Naive B cell (primary cell): ENCODE results near the gene CPNE4. TPM values are rescaled to one million over a fixed set of nuclear protein-coding genes. Genes with fewer than 3 reads are reported as not detected.
"Not testable (repeated sequence)": the region's sequence is repeated elsewhere in the genome, so short reads cannot be mapped to it uniquely, and the experiment has no call there.

ENCODE experiments used
- ATAC-seq, 2 donors: fragments of 150-1000 bp; cut with Tn5 transposase; 2 replicates each; pipeline ENCODE4 v1.10.0; 2021; ENCODE audit warnings: low read depth in 2 of 2, mild to moderate bottlenecking in 2 of 2, moderate library complexity in 2 of 2
- DNase-seq: peaks from one replicate; pipeline ENCODE4 v3.0.0; 2022
- H3K27ac Mint-ChIP-seq, 6 donors: one replicate each; pipeline ENCODE4 v1.8.0; 2020 to 2022; ENCODE audit warnings: mild to moderate bottlenecking in 6 of 6, mixed read lengths in 6 of 6, moderate library complexity in 5 of 6, inconsistent platforms in 2 of 6
- H3K27me3 Mint-ChIP-seq, 3 donors: one replicate each; pipeline ENCODE4 v1.8.0; 2021 to 2022; ENCODE audit warnings: mixed read lengths in 3 of 3, mild to moderate bottlenecking in 1 of 3
- H3K36me3 Mint-ChIP-seq, 2 donors: one replicate each; pipeline ENCODE4 v1.8.0; 2020 to 2022; ENCODE audit warnings: mixed read lengths in 2 of 2, inconsistent platforms in 1 of 2, mild to moderate bottlenecking in 1 of 2
- H3K4me1 Mint-ChIP-seq, 3 donors: one replicate each; pipeline ENCODE4 v1.8.0; 2020 to 2022; ENCODE audit warnings: mixed read lengths in 3 of 3, inconsistent platforms in 1 of 3, mild to moderate bottlenecking in 1 of 3, moderate library complexity in 1 of 3
- H3K4me3 Mint-ChIP-seq, 8 donors: one replicate each; pipeline ENCODE4 v1.8.0; 2020 to 2022; ENCODE audit warnings: mild to moderate bottlenecking in 8 of 8, mixed read lengths in 8 of 8, moderate library complexity in 8 of 8, inconsistent platforms in 2 of 8
- H3K9me3 Mint-ChIP-seq, 7 donors: one replicate each; pipeline ENCODE4 v1.8.0; 2020 to 2022; ENCODE audit warnings: mixed read lengths in 7 of 7, mild to moderate bottlenecking in 5 of 7, inconsistent platforms in 2 of 7, moderate library complexity in 1 of 7
- polyA plus RNA-seq, 6 donors: library from polyadenylated mRNA; unstranded; fragments of 300-500 nt; fragmentation: Illumina TruSeq; gene quantifications; one replicate each; pipeline ENCODE4 v1.2.3, GENCODE V29; 2021; ENCODE audit warnings: low read depth in 6 of 6

CPNE4 gene
- polyA plus RNA-seq, 6 donors from 2014 or later = not detected

DNA sequence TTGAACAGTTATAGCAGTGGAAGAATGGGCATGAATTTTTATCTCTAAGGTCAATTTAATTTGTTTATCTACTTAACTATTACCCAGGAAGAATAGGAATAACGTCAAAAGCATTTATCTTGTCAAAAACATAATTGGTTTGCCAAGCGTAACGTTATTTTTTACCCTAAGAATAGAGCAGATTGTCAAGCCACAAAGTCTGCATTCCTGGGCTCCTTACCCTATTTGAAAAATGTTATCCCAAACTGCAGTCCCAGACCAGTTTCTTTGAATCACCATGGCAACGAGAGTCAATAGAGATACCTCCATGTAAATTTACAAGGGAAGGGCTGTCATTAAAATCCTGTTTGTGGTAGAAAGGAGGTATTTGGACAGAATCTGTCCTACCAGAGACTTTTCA, 61.1 kb downstream of the CPNE4 start:
- H3K27me3 Mint-ChIP-seq = no peaks in the 10 kb centered on the region
- no peak overlapping the region for H3K27ac Mint-ChIP-seq
- H3K4me3 Mint-ChIP-seq = no peak overlapping the region
- ATAC-seq (no peak), DNase-seq (no peak)
- no peaks in the 10 kb centered on the region for H3K4me1 Mint-ChIP-seq
- peaks cover 0 to 13% (median 3%) of the 10 kb centered on the region in 7 donors for H3K9me3 Mint-ChIP-seq
- no peaks in the 10 kb centered on the region for H3K36me3 Mint-ChIP-seq

DNA sequence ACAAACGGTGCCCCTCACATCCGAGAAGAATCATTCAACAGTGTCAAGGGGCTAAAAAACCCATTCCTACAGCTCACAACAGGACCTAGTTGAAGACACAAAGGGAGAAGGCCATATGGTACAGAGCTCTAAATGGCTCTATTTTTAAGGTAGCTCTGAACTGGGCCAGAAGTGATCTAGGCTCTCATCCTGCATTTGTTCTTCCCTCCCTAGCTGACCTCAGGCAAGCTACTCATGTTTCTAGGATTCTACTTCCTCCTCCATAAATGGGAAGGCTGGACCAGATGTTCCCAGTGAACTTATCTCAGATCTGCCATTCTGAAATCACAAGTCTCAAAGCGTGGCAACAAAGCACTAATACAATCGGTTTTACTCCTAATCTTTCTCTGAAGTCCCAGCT, 62.3 kb downstream of the CPNE4 start:
- H3K27ac Mint-ChIP-seq = no peak overlapping the region
- H3K4me1 Mint-ChIP-seq = no peaks in the 10 kb centered on the region
- no peaks in the 10 kb centered on the region for H3K36me3 Mint-ChIP-seq
- no peak for DNase-seq
- no peak overlapping the region for H3K4me3 Mint-ChIP-seq
- H3K9me3 Mint-ChIP-seq = peaks cover 0 to 9% (median 2%) of the 10 kb centered on the region in 7 donors
- H3K27me3 Mint-ChIP-seq = no peaks in the 10 kb centered on the region
- ATAC-seq = no peak

DNA sequence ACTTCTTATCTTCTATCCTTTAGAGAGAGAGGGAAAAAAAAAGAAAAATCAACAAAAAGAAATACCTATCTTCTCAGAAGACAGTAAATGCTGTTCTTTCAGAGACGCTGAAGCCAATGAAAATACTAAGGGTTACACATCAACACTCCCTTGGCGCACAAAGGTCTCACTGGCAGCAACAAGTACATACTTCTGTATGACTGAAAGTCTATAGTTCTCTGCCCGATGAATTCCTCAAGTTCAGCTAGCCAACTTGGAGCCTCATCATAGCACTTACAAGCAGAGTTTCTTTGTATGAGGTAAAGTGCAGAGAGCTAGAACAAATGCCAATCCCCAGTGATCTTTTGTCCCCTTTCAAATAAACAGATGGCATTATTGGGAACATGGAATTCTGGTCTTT, 62.7 kb downstream of the CPNE4 start:
- no peaks in the 10 kb centered on the region for H3K36me3 Mint-ChIP-seq
- no peak overlapping the region for H3K27ac Mint-ChIP-seq
- H3K4me1 Mint-ChIP-seq = no peaks in the 10 kb centered on the region
- ATAC-seq = no peak
- H3K4me3 Mint-ChIP-seq = no peak overlapping the region
- no peak for DNase-seq
- no peaks in the 10 kb centered on the region for H3K27me3 Mint-ChIP-seq
- H3K9me3 Mint-ChIP-seq = peaks cover 0 to 9% (median 1%) of the 10 kb centered on the region in 7 donors

DNA sequence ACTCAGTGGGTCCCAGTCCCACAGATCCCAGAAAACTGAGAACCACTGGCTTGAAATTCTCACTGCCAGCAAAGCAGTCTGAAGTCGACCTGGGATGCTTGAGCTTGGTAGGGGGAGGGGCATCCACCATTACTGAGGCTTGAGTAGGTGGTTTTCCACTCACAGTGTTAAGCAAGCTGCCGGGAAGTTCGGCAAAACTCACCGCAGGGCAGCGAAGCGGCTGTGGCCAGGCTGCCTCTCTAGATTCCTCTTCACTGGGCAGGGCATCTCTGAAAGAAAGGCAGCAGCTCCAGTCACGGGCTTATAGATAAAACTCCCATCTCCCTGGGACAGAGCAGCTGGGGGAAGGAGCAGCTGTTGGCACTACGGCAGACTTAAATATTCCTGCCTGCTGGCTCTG, 71.4 kb downstream of the CPNE4 start:
- H3K27ac Mint-ChIP-seq, H3K4me3 Mint-ChIP-seq, H3K27me3 Mint-ChIP-seq, H3K4me1 Mint-ChIP-seq, DNase-seq, H3K36me3 Mint-ChIP-seq, ATAC-seq: not testable (repeated sequence)
- H3K9me3 Mint-ChIP-seq = peaks cover 4 to 20% (median 13%) of the 10 kb centered on the region in 7 donors

DNA sequence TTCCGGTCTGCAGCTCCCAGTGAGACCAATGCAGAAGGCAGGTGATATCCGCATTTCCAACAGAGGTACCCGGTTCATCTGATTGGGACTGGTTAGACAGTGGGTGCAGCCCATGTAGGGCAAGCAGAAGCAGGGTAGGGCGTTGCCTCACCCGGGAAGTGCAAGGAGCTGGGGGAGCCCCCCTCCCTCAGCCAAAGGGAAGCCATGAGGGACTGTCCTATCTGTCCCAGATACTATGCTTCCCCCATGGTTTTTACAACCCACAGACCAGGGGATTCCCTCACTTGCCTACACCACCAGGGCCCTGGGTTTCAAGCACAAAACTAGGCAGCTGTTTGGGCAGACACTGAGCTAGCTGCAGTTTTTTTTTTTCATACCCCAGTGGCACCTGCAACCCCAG, 71.8 kb downstream of the CPNE4 start:
- Mint-ChIP-seq H3K27me3 (no peaks in the 10 kb centered on the region), H3K4me3 (no peak overlapping the region), H3K27ac (no peak overlapping the region), H3K36me3 (no peaks in the 10 kb centered on the region), H3K9me3 (peaks cover 4 to 19% (median 13%) of the 10 kb centered on the region in 7 donors), H3K4me1 (no peaks in the 10 kb centered on the region)
- ATAC-seq = no peak
- DNase-seq = no peak

DNA sequence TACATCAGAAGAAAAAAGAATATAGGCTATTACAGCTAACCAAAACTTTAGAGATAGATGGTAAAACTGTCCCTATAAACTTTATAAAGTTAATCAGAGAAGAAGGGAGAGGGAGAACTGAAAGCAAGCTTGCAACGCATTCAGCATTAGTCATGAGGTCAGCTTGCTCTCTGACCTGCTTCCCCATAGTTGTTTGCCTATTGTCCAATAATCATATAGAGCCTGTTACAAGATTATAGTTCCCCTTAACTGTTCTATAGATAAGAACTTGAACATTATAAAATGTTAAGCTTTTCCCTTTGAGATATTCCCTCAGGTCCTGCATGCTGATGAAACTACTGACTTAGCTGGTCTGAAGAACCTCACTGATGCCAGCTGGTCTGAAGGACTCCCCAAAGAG, 74.5 kb downstream of the CPNE4 start:
- H3K4me3 Mint-ChIP-seq = no peak overlapping the region
- DNase-seq (no peak), ATAC-seq (no peak)
- no peaks in the 10 kb centered on the region for H3K36me3 Mint-ChIP-seq
- H3K27me3 Mint-ChIP-seq = no peaks in the 10 kb centered on the region
- H3K4me1 Mint-ChIP-seq = no peaks in the 10 kb centered on the region
- peaks cover 0 to 4% (median 2%) of the 10 kb centered on the region in 7 donors for H3K9me3 Mint-ChIP-seq
- no peak overlapping the region for H3K27ac Mint-ChIP-seq

DNA sequence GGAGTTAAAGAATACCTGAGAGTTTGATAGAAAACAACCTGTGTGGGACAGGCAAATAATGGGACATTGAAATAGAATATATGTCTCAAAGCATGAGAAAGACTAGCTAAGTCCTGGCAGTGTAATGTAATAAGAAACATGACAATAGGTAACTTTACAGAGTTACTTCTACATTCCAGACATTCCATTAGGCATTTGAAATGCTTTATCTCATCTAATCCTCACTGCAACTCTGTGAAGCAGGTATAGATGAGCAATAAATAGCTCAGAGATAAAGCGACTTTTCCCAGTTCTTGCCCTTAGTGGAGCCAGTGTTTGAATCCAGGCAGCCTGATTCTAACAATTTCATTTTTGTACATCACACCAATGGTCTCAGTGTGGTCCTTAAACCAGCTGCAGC, 76.8 kb downstream of the CPNE4 start:
- Mint-ChIP-seq H3K4me3 (no peak overlapping the region), H3K9me3 (peaks cover 0 to 8% (median 3%) of the 10 kb centered on the region in 7 donors), H3K27ac (no peak overlapping the region), H3K4me1 (no peaks in the 10 kb centered on the region), H3K36me3 (no peaks in the 10 kb centered on the region), H3K27me3 (no peaks in the 10 kb centered on the region)
- DNase-seq = no peak
- no peak for ATAC-seq

DNA sequence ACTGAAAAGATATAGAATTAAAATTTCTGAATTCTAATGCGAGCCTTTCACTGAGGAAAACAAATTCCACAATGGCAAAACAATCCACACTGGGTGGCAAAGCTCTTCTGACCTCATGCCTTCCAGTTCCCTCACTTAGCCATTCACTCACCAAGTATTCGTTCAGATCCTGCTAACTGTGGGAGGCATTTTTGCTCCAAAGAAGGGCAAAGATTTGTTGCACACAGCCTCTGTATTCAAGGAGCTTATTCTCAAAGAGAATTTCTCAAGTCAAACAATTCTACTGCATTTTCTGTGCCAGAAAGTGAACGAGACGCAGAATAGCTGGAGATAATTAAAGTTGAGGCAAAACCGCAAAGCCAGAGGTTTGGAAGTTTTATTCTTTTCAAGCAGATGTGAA, 77.3 kb downstream of the CPNE4 start:
- no peaks in the 10 kb centered on the region for H3K27me3 Mint-ChIP-seq
- DNase-seq = no peak
- peaks cover 0 to 8% (median 3%) of the 10 kb centered on the region in 7 donors for H3K9me3 Mint-ChIP-seq
- no peaks in the 10 kb centered on the region for H3K36me3 Mint-ChIP-seq
- H3K27ac Mint-ChIP-seq = no peak overlapping the region
- H3K4me1 Mint-ChIP-seq = no peaks in the 10 kb centered on the region
- ATAC-seq = no peak
- no peak overlapping the region for H3K4me3 Mint-ChIP-seq

DNA sequence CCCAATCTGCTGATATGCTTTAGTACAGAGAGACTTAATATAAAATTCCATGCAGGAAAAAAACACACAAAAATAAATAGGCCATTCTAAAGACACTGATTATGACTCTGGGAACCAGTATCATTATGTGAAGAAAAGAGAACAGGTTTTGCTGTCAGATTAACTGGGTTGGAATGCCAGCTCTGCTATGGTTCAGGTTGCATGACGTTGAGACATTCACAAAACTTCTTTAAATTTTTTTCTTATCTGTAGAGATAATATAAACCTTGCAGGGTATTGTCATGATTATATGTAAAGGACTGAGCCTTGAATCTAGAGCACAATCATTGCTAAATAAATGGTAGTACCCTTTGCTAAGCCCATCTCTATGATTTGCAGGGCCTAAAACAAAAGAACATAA, 86.0 kb downstream of the CPNE4 start:
- H3K27me3 Mint-ChIP-seq = no peaks in the 10 kb centered on the region

DNA sequence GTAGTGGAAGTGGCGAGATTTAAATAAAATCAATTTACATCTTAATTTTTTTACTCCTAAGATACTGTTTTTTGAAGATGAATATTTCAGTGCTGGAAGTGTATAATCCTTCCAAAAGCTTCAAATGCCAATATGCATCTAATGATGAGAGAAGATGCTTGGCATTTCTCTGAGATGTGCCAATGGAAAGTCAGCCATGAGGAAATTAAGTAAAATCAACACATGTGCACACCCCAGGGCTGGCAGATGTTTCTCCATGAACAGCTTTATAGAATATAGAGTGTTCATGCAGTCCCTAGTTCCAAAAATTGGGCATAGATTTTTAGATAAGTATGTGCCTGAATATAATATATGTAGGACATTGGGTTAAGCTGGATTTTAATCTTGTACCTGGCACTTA, 90.1 kb downstream of the CPNE4 start:
- no peak for ATAC-seq
- peaks cover 0 to 8% (median 1%) of the 10 kb centered on the region in 7 donors for H3K9me3 Mint-ChIP-seq
- no peak overlapping the region for H3K27ac Mint-ChIP-seq
- no peaks in the 10 kb centered on the region for H3K4me1 Mint-ChIP-seq
- H3K4me3 Mint-ChIP-seq = no peak overlapping the region
- H3K36me3 Mint-ChIP-seq = no peaks in the 10 kb centered on the region
- H3K27me3 Mint-ChIP-seq = no peaks in the 10 kb centered on the region
- no peak for DNase-seq

More for the DNA sequence above, 86.0 kb downstream of the CPNE4 start:
- Mint-ChIP-seq H3K4me1 (no peaks in the 10 kb centered on the region), H3K27ac (no peak overlapping the region), H3K9me3 (peaks cover 0 to 8% (median 1%) of the 10 kb centered on the region in 7 donors), H3K4me3 (no peak overlapping the region), H3K36me3 (no peaks in the 10 kb centered on the region)
- ATAC-seq (no peak), DNase-seq (no peak)

DNA sequence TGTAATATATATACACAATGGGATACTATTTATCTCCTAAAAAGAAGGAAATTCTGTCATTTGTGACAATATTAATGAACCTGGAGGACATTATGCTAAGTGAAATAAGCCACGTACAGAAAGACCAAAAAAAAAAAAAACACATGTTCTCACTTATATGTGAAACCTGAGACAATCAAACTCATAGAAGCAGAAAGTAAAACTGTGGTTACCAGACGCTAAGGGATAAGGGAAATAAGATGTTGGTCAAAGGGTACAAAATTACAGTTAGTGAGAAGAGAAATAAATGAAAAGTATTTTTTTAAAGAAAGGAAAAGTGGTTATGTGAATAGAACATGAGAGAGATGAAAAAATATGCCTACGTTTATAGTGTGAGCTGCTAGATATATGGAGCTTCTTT, 101.1 kb downstream of the CPNE4 start:
- Mint-ChIP-seq H3K4me1 (no peaks in the 10 kb centered on the region), H3K36me3 (no peaks in the 10 kb centered on the region), H3K27ac (no peak overlapping the region), H3K27me3 (no peaks in the 10 kb centered on the region), H3K9me3 (peaks cover 0 to 9% (median 3%) of the 10 kb centered on the region in 7 donors), H3K4me3 (no peak overlapping the region)
- ATAC-seq = no peak
- no peak for DNase-seq

DNA sequence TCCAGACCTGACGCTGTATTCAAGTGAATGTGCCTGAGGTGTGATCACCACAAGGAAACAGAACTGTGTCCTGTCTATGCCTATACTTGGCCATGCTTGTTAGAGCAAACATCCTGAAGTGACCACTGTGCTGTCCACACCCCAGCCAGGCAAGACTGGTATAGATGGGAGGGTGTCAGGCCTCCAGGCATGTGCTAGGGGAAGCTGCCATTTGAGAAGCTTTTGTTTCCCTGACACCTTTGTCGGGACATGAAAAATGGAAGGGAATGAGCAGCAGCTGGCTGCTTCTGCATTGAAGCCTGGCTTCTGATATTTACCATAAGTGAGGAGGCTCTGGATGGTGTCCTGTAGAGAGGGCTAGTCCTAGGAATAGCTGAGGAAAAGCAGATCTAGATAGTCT, 106.2 kb downstream of the CPNE4 start:
- H3K36me3 Mint-ChIP-seq = no peaks in the 10 kb centered on the region
- no peaks in the 10 kb centered on the region for H3K4me1 Mint-ChIP-seq
- H3K9me3 Mint-ChIP-seq = peaks cover 0 to 6% (median 0%) of the 10 kb centered on the region in 7 donors
- no peak for ATAC-seq
- no peak overlapping the region for H3K4me3 Mint-ChIP-seq
- no peak overlapping the region for H3K27ac Mint-ChIP-seq
- peaks cover 0 to 8% (median 0%) of the 10 kb centered on the region in 3 donors for H3K27me3 Mint-ChIP-seq
- DNase-seq = no peak

DNA sequence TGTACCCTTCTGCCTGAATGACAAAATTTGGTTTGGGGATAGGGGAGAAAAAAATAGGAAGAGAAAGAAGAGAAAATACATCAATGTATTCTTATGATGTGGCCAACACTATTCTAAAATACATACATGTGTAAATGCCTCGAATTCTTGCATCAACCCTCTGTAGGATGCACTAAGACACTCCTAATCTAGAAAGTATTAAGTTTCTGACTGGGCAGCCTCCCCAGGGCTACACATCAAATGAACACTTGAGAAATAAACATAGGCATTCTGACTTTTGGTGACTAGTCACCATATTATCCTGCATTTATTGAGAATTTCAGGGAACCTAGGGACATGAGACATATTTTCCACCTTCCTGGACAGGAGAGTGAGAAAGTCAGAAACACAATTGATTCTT, 109.2 kb downstream of the CPNE4 start:
- Mint-ChIP-seq H3K36me3 (no peaks in the 10 kb centered on the region), H3K4me3 (no peak overlapping the region), H3K27ac (no peak overlapping the region), H3K4me1 (no peaks in the 10 kb centered on the region), H3K27me3 (peaks cover 0 to 8% (median 0%) of the 10 kb centered on the region in 3 donors), H3K9me3 (peaks cover 0 to 10% (median 3%) of the 10 kb centered on the region in 7 donors)
- DNase-seq (no peak), ATAC-seq (no peak)

DNA sequence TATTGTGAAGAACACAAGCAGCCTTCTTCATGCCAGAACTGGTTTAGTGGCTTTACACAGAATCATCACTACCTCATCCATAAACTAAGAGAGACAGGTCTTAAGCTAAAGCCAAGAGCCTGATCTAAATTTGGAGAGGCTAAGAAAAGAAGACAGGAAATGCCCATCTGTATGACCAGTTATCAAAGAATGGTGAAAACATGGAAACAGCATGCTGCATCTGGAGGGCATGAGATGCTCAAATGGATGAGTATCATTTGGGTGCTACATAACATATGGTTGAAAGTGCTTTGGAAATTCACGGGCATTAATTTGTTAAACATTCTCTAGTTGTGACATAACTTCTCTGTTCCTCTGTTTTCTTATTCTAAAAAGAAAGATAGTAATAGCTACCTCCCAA, 112.5 kb downstream of the CPNE4 start:
- Mint-ChIP-seq H3K4me3 (no peak overlapping the region), H3K27ac (no peak overlapping the region), H3K27me3 (peaks cover 0 to 8% (median 0%) of the 10 kb centered on the region in 3 donors), H3K4me1 (no peaks in the 10 kb centered on the region), H3K9me3 (peaks cover 0 to 10% (median 3%) of the 10 kb centered on the region in 7 donors), H3K36me3 (no peaks in the 10 kb centered on the region)
- DNase-seq (no peak), ATAC-seq (no peak)

DNA sequence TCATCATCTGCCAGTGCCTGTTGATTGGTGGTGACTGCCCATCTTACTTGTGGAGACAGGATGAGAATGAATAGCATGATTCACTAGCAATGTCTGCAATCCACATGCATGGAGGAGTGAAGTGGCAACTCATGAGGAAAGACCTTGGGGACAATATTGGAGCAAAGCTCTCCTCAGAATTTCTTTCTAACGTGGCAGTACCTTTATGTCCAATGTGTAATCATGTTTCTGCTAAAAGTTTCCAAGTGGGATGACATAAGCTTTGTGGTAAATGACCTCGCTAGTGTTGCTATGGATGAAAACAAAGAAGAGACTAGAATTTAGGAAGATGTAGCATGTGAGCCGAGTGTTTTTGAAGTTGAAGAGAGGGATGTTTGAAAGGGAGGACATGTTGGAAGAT, 117.8 kb downstream of the CPNE4 start:
- no peak overlapping the region for H3K27ac Mint-ChIP-seq
- no peak overlapping the region for H3K4me3 Mint-ChIP-seq
- peaks cover 0 to 5% (median 0%) of the 10 kb centered on the region in 7 donors for H3K9me3 Mint-ChIP-seq
- DNase-seq = no peak
- H3K36me3 Mint-ChIP-seq = no peaks in the 10 kb centered on the region
- ATAC-seq = no peak
- no peaks in the 10 kb centered on the region for H3K4me1 Mint-ChIP-seq
- H3K27me3 Mint-ChIP-seq = peaks cover 0 to 4% (median 0%) of the 10 kb centered on the region in 3 donors
